Activated CD8-positive, alpha-beta memory T cell treated with anti-CD3 and anti-CD28 coated beads for 24 hours (primary cell): Measurements from ENCODE around the gene ZNF208.
"Not testable (repeated sequence)": the region's sequence is repeated elsewhere in the genome, so short reads cannot be mapped to it uniquely, and the experiment has no call there.

Experiments
- DNase-seq: peaks from one replicate; pipeline ENCODE4 v3.0.0-alpha.2; 2020

The ZNF208 gene

DNA sequence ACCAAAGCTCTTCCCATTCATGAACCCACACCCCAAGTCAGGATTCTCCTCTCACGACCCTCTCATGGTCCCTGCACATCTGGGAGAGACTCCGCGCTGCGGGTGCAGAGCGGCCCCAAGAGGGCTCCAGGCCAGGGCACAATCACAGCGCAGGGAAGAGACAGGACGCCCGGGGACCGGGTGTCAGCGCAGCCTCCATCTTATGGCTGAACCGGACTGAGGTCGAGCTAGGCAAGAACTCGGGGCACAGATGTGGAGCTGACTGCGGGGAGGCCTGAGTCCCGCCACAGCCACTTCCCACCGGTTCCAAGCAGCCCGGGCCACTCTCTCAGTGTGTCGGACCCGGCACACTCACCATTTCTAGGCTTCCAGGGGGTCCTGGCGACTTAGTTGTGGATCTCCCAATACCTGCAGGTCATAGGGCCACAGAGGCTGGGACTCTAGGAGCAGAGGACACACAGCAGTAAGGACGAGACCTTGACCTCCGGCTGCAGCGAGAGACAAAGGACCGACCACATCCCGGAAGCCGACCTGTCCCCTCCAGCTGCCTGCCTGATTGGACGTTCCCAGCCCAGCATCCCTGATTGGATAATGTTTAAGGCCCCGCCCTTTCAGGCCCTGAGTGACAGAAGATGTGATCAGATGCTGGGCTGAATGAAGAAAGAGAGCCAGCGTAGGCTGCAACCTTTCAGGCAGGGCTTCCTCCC, at the start of gene ZNF208:
TSS of gene ZNF208 (minus strand) at position 507 of the 707 bp plus-strand sequence. CDS start at position 358, 149 bp downstream.
- DNase-seq, result peak; percentile 58

DNA sequence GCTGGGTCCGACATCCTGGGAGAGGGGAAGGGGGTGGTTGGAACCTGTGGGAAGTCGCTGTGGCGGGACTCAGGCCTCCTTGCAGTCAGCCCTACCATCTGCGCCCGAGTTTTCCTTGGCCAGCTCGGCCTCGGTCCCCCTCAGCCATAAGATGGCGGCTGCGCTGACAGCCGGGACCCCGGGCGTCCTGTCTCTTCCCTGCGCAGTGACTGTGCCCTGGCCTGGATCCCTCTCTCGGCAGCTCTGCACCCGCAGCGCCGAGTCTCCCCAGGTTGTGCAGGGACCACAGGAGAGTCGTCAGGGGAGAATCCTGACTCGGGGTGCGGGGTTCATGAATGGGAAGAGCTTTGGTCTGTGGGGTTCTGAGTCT, 41.9 kb upstream of the ZNF208 start:
- DNase-seq, result no peak

DNA sequence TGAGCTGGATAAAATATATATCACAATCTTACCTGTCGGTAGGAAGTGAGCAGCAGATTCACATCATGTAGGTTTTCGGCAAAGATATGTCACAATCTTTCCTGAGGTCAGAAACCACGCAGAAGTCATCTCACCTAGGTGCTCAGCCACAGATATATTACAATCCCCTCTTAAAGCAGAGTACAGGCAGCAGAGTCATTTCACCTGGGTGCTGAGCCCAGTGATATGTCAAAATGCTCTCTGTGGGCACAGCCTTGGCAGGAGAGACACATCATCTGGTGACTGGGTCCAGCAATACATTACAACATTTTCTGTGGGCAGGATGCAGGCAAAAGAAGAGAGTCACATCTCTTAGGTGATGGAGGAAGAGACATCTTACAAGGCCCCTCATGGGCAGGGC, 30.4 kb upstream of the ZNF208 start:
- not testable (repeated sequence) for DNase-seq

DNA sequence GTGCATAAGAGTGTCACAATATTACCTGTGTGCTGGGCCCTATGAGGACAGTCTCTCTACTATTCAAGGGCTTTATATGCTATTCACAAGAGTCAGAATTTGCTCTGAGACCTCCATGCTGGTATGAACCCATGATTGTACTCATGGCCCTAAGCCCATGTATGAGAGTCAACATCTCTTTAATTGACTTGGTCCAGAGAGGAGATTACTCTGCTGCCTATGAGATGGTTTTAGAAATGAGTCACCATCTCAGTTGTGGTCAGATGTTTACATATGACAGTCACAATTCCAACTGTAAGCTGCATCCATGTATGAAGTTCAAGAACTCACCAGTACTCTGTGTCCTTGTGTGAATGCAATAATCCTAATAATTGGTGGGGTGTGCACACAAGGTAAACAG, 19.9 kb upstream of the ZNF208 start:
- no peak for DNase-seq

DNA sequence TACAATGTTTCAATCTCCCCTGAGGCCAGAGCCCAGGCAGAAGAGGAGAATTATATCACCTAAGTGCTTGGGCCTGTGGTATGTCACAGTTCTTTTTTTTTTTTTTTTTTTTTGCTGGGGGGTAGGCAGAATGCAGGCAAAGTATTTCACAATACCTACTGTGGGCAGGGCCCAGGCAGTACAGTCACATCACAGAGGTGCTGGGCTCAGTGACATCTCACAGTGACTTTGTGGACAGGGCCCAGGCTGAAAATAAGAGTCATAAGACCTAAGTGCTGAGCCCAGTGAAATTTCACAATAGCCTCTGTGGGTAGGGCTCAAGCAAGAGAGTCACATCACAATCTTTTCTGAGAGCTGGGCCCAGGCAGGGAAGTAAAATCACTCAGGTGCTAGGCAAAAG, 15.9 kb upstream of the ZNF208 start:
- no peak for DNase-seq

DNA sequence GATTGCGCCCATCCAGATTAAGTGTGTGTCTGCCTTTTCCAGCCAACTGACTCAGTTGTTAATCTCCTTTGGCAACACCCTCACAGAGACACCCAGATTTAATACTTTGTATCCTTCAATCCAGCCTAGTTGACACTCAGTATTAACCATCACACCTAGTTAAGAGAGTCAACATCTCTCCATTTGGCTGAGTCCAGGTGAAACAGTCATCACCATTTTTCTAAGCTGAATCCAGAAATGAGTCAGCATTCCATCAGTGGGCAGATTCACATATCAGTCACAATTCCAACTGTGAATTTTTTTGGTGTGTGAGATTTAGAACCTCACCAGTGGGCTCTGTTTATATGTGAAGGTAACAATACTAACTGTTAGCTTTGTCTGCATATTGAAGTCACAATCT, 14.8 kb upstream of the ZNF208 start:
- not testable (repeated sequence) for DNase-seq

DNA sequence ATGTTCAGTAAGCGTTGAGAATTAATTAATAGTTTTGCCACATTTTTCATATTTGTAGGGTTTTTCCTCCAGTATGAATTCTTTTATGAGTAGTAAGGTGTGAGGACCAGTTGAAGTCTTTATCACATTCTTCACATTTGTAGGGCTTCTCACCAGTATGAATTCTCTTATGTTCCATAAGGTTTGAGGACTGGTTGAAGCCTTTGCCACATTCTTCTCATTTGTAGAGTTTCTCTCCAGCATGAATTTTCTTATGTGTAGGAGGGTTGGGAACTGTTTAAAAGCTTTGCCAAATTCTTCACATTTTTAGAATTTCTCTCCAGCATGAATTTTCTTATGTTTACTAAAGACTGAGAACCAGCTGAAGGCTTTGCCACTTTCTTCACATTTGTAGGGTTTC, 40.3 kb downstream of the ZNF208 start:
- no peak for DNase-seq

DNA sequence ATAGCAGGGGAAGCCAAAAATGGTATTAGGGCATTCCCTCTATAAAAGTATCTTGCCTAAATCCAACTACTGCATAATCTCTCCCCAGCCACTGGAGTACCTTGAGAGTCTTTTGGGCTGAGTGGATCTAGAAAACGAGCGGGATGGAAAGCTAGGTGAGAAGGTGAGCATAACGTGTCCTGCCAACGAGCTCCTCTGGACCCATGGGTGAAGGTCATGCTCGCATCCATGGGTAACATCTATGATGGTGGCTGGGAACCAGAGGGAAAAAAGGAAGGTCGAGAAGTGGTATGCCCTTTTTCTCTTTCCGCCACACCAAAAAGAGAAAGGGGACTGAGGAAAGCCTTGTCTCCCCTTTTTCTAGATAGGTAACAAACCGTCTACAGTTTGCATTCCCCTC, 63.0 kb downstream of the ZNF208 start:
- no peak for DNase-seq

DNA sequence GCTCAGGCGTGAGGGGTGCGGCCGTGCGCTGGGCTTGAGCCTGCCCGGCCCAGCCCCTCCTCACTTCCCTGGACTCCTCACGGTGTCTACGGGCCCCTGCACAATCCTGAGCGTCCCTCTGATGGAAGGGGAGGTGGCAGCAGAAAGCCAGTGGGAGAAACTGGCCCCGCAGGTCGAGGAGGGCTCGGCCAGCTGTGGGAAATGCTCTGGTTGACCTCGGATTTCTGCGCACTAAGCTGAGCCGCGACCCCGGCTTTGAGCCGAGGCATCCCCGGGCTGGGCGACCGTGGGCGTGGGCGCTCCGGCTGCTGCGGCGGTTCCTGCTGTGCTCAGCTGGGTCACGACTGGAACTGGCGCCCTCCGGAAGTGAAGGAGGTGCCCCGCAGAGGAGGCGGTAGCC, 70.1 kb downstream of the ZNF208 start:
- DNase-seq, result no peak

DNA sequence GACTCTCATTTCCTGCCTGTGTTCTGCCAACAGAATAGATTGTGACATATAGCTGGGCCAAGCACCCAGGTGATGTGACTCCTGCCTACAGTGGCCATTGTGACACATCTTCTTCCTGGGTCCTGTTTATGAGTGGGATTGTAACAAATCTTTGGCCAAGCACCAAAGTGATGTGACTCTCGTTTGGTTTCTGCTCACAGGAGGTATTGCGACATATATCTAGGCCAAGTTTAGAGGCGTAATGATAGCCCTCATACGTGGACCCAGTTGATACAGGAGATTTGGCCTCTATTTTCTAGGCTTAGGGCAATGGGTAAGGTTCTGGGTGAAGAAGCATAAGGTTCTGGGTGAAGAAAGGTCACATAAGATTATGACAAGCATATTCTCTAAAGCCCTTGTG, 76.2 kb downstream of the ZNF208 start:
- DNase-seq, result no peak

DNA sequence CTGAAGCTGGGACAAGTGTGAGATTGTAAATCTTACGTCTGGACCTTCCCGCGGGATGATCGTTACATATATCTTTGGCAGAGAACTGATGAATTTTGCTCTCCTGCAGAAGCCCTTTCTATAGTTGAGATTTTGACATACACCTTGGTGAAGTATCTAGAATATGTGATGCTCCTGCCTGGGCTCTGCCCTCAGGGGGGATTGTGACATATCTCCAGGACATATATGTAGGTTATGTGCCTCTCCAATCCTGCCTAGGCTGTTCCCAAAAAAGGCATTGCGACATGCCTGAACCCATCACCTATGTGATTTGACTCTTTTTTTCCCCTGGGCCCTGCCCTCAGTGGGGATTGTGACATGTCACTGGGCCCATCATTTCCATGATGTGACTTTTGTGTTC, 76.6 kb downstream of the ZNF208 start:
- DNase-seq, result no peak

DNA sequence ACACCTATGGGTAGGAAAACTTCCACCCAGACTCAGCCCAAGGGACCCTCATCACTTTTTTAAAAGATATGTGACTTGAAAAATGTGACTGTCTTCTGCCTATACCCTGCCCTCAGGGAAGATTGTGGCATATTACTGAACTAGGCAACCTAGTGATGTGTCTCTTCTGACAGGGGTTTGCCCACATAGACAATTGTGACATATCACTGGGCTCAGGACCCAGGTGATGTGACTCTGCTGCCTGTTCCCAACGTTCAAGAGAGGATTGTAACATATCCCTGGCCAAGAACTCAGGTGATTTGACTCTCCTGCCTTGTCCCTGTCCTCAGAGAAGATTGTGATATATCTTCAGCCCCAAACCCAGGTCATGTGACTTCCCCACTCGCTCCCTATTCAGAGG, 88.5 kb downstream of the ZNF208 start:
- no peak for DNase-seq

DNA sequence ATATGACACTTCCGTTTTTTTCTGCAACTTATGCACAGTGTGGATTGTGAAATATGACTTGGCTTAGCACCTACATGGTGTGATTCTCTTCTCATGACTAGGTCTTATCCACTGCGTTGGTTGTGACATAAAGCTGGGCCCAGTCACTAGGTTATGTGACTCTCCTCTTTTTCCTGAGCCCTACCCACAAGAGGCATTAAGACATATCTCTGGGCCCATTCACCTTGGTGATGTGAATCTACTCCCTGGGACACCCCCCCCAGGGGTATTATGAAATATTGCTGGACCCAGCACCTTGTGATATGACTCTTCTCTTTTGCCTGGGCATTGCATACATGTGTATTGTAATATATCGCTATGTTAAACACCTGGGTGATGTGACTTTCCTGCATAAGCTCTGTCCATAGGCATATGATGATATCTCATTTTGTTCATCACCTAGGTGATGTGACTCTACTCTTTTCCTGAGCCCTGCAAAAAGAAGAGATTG, 89.0 kb downstream of the ZNF208 start:
- no peak for DNase-seq

DNA sequence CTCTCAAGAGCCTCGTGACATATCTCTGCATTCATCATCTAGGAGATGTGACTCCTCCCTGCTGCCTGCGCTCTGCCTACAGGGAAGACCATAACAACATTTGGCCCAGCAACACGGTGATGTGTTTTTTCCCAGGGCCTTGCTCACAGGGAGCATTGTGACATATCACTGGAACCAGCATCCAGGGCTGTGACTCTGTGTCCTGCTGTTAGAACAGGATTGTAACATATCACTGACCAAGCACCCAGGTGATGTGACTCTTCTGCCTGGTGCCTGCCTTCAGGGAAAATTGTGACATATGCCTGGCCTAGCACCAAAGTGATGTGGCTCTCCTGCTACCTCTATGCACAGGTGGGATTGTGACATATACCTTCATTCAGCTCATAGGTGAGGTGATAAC, 95.3 kb downstream of the ZNF208 start:
- DNase-seq, result no peak

DNA sequence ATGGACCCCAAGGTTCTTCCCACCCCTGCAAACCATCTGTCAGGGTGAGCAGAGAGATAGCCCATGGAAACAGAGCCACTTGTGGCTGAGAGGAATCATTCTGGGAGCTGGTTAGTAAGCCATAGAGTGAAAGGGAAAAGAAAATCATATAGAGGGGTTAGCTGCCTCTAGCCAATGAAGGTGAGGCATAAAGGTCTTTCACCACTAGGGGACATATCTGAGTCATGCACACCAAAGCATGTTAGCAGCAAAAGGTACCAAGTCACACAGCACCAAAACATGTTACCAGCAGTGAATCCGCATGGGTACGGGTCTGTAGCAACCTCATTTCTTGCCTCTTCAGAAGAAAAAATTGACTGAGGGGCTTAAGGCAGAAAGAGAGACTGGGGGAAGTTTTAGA, 98.1 kb downstream of the ZNF208 start:
- DNase-seq, result no peak

DNA sequence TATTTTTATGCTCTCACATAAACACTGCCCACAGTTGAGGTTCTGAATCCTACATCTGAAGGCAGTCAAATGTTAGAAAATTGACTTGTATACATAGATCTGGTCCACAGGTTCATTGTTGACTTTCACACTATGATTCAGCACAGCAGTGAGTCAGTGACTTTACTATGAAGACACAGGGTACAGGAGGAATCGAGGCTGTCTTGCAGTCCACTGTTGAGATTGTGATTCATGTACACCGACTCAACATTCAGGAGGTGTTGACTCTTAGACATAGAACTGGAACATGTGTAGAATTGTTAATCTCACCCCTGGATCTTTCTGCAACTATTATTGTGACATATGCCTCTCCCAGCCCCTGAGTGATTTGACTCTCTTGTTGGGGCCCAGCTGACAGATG, 100.4 kb downstream of the ZNF208 start:
- no peak for DNase-seq

DNA sequence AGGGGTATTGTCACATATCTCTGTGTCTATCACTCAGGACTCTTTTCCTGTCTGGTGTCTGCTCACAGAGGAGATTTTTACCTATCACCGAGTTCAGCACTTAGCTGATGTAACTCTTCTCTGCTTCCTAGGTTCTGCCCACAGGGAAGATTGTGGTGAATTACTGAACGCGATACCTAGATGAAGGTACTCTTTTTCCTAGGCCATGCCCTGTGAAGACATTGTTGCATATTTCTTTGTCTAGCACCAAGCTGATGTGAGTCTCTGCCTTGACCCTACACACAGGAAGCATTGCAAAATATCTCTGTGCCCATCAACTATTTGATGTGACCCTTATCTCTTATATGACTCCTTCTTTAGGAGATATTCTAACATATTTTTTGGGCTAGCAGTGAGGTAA, 102.7 kb downstream of the ZNF208 start:
- no peak for DNase-seq

DNA sequence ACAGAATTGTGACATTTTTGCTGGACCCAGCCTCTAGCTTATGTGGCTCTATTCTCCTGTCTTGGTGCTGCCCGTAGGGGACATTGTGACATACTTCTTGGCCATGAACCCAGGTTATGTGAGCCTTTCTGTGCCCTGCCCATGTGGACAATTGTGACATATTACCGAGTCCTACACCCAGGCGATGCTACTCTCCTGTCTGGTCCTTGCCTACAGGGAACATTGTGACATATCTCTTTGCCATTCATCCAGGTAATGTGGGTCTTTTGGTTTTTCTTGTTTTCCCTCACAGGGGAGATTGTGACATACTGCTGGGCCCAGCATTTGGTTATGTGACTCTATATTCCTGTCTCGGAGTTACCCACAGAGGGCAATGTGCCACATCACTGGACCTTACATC, 103.2 kb downstream of the ZNF208 start:
- no peak for DNase-seq

DNA sequence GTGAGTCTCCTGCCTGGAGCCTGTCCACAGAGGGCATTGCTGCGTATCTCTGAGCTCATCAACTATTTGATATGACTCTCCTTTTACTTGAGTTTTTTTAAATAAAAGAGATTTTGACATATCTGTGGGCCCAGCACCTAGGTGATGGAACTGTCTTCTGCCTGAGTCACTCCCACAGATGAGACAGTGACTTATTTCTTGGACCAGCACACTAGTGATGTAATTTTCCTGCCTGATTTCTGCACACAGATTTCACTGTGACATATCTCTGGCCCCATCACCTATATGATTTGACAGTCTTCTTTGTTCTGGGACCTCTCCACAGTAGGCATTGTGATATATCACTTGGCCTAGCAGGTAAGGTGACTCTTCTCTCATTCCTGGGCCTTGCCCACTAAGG, 108.2 kb downstream of the ZNF208 start:
- DNase-seq, result no peak

DNA sequence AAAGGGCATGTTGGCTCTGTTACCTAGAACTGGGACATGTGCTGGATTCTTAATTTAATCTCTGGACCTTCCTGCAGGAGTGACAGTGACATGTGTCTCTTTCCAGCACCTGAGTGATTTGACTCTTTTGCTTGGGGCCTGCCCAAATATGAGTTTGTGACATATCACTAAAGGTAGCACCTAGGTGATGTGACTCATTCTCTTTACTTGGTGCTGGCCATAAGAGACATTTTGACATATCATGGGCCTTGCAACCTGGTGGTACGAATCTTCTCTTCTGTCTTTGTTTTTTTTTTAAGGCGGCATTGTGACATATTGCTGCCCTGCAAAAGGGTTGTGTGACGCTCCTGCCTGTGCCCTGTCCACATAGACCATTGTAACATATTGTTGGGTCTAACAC, 108.9 kb downstream of the ZNF208 start:
- DNase-seq, result no peak

DNA sequence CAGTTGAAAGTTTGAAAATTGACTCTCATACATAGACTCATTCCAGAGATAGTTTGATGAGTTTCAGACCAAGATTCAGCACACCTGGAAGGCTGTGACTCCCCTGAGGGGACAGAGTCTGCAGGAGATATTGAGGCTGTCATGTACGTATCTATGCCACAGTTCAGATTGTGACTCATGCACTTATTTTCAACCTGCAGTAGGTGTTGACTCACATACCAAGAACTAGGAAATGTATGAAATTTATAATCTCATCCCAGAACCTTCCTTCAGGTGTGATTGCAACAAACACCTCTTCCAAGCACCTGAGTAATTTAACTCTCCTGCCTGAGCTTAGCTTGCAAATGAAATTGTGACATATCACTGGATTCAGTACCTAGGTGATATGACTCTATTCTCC, 110.3 kb downstream of the ZNF208 start:
- no peak for DNase-seq

DNA sequence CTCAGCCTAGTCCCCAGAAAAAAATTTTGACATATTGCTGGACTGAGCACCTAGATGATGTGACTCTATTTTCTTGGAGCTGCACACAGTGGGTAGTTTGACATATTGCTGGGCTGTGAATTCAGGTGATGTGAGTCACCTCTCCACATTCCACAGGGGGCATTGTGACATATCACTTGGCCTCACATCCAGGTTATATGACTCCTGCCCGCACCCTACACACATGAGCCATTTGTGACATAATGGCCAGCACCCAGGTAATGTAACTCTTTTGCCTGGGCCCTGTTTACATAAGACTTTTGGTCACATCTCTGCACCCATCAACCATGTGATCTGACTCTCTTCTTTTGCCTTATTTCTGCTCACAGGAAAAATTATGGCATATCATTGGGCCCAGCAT, 119.7 kb downstream of the ZNF208 start:
- no peak for DNase-seq

DNA sequence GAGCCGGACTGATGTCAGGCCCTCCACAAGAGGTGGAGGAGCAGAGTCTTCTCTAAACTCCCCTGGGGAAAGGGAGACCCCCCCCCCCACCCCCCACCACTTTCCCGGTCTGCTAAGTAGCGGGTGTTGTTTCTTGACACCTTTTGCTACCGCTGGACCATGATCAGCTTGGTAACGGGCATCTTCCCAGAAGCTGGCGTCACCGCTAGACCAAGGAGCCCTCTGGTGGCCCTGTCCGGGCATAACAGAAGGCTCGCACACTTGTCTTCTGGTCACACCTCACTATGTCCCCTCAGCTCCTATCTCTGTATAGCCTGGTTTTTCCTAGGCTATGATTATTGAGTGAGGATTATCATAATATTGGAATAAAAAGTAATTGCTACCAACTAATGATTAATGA, 120.7 kb downstream of the ZNF208 start:
- DNase-seq, result peak; percentile 68

DNA sequence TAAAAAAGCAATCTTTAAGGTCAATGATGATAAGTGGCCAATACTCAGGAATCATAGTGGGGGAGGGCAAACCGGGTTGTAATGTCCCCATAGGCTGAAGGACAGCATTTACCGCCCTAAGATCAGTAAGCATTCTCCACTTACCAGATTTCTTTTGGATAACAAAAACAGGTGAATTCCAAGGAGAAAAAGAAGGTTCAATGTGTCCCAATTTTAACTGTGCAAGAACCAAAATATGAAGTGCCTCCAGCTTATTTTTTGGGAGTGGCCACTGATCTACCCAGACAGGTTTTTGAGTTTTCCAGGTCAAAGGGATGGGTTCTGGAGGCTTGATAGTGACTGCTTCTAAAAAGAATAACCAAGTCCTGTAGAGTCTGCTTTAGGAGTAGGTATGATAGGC, 125.2 kb downstream of the ZNF208 start:
- not testable (repeated sequence) for DNase-seq

DNA sequence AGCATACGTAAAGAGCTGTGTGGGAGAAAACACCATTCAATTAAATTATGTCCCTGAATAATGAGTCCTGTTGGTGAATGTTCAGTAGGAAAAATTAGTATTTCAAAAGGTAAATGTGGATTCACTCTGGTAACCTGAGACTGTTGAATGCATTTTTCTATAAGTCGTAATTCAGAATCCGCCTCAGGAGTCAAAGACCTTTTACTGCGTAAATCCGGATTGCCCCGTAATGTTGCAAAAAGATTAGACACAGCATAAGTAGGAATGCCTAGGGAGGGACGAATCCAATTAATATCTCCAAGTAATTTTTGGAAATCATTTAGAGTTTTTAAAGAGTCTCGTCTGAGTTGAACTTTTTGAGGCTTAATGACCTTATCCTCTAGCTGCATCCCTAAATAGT, 126.0 kb downstream of the ZNF208 start:
- DNase-seq, result not testable (repeated sequence)
